ENCODE data around the gene CSTPP1.

DNA sequence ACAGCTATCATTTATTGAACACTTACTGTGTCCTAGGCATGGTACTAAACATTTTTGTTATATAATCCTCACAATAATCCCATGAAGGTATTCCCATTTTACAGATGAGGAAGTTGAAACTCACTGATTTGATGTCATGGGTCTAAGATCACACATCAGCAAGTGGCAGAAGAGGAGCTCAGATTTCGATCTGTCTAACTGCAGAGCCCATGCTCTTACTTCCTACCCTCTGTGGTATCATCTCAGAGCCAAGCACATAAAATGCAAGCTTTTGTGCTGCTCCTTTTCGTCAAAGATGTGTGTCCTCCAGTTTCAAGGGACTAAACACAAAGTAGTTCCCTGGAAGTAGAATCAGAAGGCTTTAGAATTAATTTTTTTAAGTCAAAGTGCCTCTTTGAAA lies 169.0 kb downstream of the CSTPP1 start:
- TF ChIP-seq, protein P1, sequence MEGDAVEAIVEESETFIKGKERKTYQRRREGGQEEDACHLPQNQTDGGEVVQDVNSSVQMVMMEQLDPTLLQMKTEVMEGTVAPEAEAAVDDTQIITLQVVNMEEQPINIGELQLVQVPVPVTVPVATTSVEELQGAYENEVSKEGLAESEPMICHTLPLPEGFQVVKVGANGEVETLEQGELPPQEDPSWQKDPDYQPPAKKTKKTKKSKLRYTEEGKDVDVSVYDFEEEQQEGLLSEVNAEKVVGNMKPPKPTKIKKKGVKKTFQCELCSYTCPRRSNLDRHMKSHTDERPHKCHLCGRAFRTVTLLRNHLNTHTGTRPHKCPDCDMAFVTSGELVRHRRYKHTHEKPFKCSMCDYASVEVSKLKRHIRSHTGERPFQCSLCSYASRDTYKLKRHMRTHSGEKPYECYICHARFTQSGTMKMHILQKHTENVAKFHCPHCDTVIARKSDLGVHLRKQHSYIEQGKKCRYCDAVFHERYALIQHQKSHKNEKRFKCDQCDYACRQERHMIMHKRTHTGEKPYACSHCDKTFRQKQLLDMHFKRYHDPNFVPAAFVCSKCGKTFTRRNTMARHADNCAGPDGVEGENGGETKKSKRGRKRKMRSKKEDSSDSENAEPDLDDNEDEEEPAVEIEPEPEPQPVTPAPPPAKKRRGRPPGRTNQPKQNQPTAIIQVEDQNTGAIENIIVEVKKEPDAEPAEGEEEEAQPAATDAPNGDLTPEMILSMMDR (IDR thresholded peaks at IDR 0.05; ENCODE audit: low read depth, low read length, poor library complexity, severe bottlenecking), result no peak
- no peak for TF ChIP-seq EZH2phosphoT487 (IDR thresholded peaks at IDR 0.05; ENCODE audit: borderline replicate concordance, low read length)

All from DOHH2 (cell line).